Neural cell (in vitro differentiated cells): ENCODE measurements around the gene TECPR2. TPM values are rescaled to one million over a fixed set of nuclear protein-coding genes. Genes with fewer than 3 reads are reported as not detected.

Experiments used
- H2AFZ ChIP-seq: fragments of 200-600, 300-800 bp; sonication (generic), shearing (Covaris generic); 2 replicates; pipeline ENCODE4 v1.6.0; 2014; ENCODE audit warnings: low read depth, mild to moderate bottlenecking, antibody characterized with exemption, low read length, moderate library complexity
- H3F3A ChIP-seq: fragments of 200-600 bp; shearing (Covaris generic); 2 replicates; pipeline ENCODE4 v1.6.1; 2016; ENCODE audit warnings: mild to moderate bottlenecking, moderate library complexity, mixed read lengths, antibody characterized with exemption, low read length; ENCODE audit not compliant: insufficient read depth, poor library complexity, severe bottlenecking
- H3K27ac ChIP-seq: fragments of 200-600, 300-800 bp; sonication (generic), shearing (Covaris generic); 2 replicates; pipeline ENCODE4 v1.5.1; 2014; ENCODE audit warnings: mild to moderate bottlenecking, low read length, moderate library complexity
- H3K27me3 ChIP-seq: fragments of 300-800, 200-600 bp; sonication (generic), shearing (Covaris generic); 2 replicates; pipeline ENCODE4 v1.6.0; 2014; ENCODE audit warnings: mild to moderate bottlenecking, low read depth, low read length, moderate library complexity; ENCODE audit not compliant: insufficient read depth
- H3K36me3 ChIP-seq: fragments of 300-800, 200-600 bp; sonication (generic), shearing (Covaris generic); 2 replicates; pipeline ENCODE4 v1.5.1; 2014; ENCODE audit warnings: mild to moderate bottlenecking, antibody characterized with exemption, low read length, moderate library complexity; ENCODE audit not compliant: insufficient read depth
- H3K4me2 ChIP-seq: fragments of 300-800, 200-600 bp; sonication (generic), shearing (Covaris generic); 2 replicates; pipeline ENCODE4 v1.6.0; 2014; ENCODE audit warnings: mild to moderate bottlenecking, low read length
- H3K4me3 ChIP-seq: fragments of 300-800, 200-600 bp; sonication (generic), shearing (Covaris generic); 2 replicates; pipeline ENCODE4 v1.5.1; 2014; ENCODE audit warnings: mild to moderate bottlenecking, low read length, moderate library complexity
- H3K79me2 ChIP-seq: fragments of 200-600 bp; shearing (Covaris generic); replicated peaks from 2 replicates; pipeline ENCODE4 v1.6.0; 2014; ENCODE audit warnings: mild to moderate bottlenecking, low read length, moderate library complexity; ENCODE audit not compliant: insufficient read depth
- H3K9ac ChIP-seq: fragments of 300-800, 200-600 bp; sonication (generic), shearing (Covaris generic); 2 replicates; pipeline ENCODE4 v1.6.1; 2016; ENCODE audit warnings: mild to moderate bottlenecking, low read length, mixed read lengths
- H3K9me2 ChIP-seq: fragments of 200-600 bp; shearing (Covaris generic); 2 replicates; pipeline ENCODE4 v1.6.1; 2016; ENCODE audit warnings: mild to moderate bottlenecking, low read length, mixed read lengths; ENCODE audit not compliant: insufficient read depth
- H3K9me3 ChIP-seq: fragments of 200-600, 300-800 bp; sonication (generic), shearing (Covaris generic); 2 replicates; pipeline ENCODE4 v1.6.1; 2016; ENCODE audit warnings: mild to moderate bottlenecking, mixed run types, low read length, moderate library complexity, mixed read lengths
- H4K20me1 ChIP-seq: fragments of 200-600 bp; shearing (Covaris generic); 2 replicates; pipeline ENCODE4 v1.6.1; 2016; ENCODE audit warnings: mild to moderate bottlenecking, mixed run types; ENCODE audit not compliant: insufficient read depth
- EP300 ChIP-seq: fragments of 450-650 bp; conservative IDR thresholded peaks from 2 replicates; pipeline ENCODE4 v1.6.1; 2014; ENCODE audit warnings: antibody characterized with exemption, mild to moderate bottlenecking, moderate library complexity; ENCODE audit not compliant: poor library complexity, severe bottlenecking
- EZH2 ChIP-seq: fragments of 200-600, 300-800 bp; shearing (Covaris generic), sonication (generic); IDR thresholded peaks from 2 replicates; pipeline ENCODE4 v1.6.1; 2014; ENCODE audit warnings: antibody characterized with exemption, low read length, borderline replicate concordance, mild to moderate bottlenecking; ENCODE audit not compliant: insufficient read depth, poor library complexity, severe bottlenecking
- MXI1 ChIP-seq: fragments of 450-650 bp; conservative IDR thresholded peaks from 2 replicates; pipeline ENCODE4 v1.6.1; 2014; ENCODE audit warnings: antibody characterized with exemption, mild to moderate bottlenecking; ENCODE audit not compliant: poor library complexity, severe bottlenecking
- POLR2AphosphoS5 ChIP-seq: IDR thresholded peaks from 2 replicates; pipeline ENCODE4 v1.6.1; 2012
- RAD21 ChIP-seq: fragments of 450-650 bp; conservative IDR thresholded peaks from 2 replicates; pipeline ENCODE4 v1.6.1; 2014; ENCODE audit warnings: antibody characterized with exemption, mild to moderate bottlenecking, moderate library complexity
- SMC3 ChIP-seq: fragments of 450-650 bp; conservative IDR thresholded peaks from 2 replicates; pipeline ENCODE4 v1.6.1; 2014; ENCODE audit warnings: antibody characterized with exemption, mild to moderate bottlenecking, moderate library complexity; ENCODE audit not compliant: poor library complexity
- TAF1 ChIP-seq: IDR thresholded peaks from 2 replicates; pipeline ENCODE4 v1.6.1; 2012; ENCODE audit warnings: low read depth
- polyA plus RNA-seq: library from polyadenylated mRNA; depleted of rRNA; stranded (reverse); fragments of >200 nt; gene quantifications from 2 replicates; pipeline ENCODE4 v1.2.3, GENCODE V29; 2014
- TF ChIP-seq, protein P1 (sequence below): fragments of 450-650 bp; IDR thresholded peaks from 2 replicates; pipeline ENCODE4 v1.5.1; 2014; ENCODE audit warnings: antibody characterized with exemption, mild to moderate bottlenecking, moderate library complexity; ENCODE audit not compliant: poor library complexity, severe bottlenecking
- TF ChIP-seq, protein P2 (sequence below): IDR thresholded peaks from 2 replicates; pipeline ENCODE4 v1.6.1; 2012; ENCODE audit warnings: borderline replicate concordance

TECPR2 gene
- polyA plus RNA-seq, 1 donor from 2014 or later: 7.0 TPM

DNA sequence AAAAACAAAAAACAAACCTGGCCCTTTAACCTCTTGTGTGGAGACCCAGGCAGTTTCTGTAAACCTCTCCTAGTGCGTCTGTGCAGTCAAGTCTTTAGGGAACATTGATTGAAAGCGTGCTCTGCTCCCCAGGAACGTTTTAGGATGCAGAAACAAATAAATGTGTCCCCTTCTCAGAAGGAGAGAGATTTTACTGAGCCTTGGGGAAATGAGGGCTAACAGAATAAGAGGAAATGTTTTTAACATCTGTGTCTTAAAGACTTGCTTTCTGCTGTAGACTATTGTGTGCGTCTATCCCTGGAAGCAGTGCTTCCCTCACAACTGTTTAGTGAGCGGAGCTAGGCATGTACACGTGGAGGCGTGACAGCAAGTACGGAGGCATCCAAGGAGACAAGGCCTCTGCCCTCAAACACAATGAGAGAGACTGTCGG, 54.3 kb downstream of the TECPR2 start:
- Histone ChIP-seq H3K4me3 (no peak overlapping the region), H3F3A (no peaks in the 10 kb centered on the region), H3K9ac (no peak overlapping the region), H3K27me3 (no peaks in the 10 kb centered on the region), H3K9me3 (no peaks in the 10 kb centered on the region), H3K79me2 (no peaks in the 10 kb centered on the region), H3K4me2 (no peak overlapping the region), H3K27ac (no peak overlapping the region), H4K20me1 (no peaks in the 10 kb centered on the region), H3K36me3 (no peaks in the 10 kb centered on the region), H3K9me2 (no peaks in the 10 kb centered on the region), H2AFZ (no peak overlapping the region)
- TF ChIP-seq EP300 (no peak), RAD21 (no peak), MXI1 (no peak), SMC3 (no peak), EZH2 (no peak), TAF1 (no peak), POLR2AphosphoS5 (no peak)
- TF ChIP-seq, protein P1, sequence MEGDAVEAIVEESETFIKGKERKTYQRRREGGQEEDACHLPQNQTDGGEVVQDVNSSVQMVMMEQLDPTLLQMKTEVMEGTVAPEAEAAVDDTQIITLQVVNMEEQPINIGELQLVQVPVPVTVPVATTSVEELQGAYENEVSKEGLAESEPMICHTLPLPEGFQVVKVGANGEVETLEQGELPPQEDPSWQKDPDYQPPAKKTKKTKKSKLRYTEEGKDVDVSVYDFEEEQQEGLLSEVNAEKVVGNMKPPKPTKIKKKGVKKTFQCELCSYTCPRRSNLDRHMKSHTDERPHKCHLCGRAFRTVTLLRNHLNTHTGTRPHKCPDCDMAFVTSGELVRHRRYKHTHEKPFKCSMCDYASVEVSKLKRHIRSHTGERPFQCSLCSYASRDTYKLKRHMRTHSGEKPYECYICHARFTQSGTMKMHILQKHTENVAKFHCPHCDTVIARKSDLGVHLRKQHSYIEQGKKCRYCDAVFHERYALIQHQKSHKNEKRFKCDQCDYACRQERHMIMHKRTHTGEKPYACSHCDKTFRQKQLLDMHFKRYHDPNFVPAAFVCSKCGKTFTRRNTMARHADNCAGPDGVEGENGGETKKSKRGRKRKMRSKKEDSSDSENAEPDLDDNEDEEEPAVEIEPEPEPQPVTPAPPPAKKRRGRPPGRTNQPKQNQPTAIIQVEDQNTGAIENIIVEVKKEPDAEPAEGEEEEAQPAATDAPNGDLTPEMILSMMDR: no peak
- TF ChIP-seq, protein P2, sequence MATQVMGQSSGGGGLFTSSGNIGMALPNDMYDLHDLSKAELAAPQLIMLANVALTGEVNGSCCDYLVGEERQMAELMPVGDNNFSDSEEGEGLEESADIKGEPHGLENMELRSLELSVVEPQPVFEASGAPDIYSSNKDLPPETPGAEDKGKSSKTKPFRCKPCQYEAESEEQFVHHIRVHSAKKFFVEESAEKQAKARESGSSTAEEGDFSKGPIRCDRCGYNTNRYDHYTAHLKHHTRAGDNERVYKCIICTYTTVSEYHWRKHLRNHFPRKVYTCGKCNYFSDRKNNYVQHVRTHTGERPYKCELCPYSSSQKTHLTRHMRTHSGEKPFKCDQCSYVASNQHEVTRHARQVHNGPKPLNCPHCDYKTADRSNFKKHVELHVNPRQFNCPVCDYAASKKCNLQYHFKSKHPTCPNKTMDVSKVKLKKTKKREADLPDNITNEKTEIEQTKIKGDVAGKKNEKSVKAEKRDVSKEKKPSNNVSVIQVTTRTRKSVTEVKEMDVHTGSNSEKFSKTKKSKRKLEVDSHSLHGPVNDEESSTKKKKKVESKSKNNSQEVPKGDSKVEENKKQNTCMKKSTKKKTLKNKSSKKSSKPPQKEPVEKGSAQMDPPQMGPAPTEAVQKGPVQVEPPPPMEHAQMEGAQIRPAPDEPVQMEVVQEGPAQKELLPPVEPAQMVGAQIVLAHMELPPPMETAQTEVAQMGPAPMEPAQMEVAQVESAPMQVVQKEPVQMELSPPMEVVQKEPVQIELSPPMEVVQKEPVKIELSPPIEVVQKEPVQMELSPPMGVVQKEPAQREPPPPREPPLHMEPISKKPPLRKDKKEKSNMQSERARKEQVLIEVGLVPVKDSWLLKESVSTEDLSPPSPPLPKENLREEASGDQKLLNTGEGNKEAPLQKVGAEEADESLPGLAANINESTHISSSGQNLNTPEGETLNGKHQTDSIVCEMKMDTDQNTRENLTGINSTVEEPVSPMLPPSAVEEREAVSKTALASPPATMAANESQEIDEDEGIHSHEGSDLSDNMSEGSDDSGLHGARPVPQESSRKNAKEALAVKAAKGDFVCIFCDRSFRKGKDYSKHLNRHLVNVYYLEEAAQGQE: no peak

DNA sequence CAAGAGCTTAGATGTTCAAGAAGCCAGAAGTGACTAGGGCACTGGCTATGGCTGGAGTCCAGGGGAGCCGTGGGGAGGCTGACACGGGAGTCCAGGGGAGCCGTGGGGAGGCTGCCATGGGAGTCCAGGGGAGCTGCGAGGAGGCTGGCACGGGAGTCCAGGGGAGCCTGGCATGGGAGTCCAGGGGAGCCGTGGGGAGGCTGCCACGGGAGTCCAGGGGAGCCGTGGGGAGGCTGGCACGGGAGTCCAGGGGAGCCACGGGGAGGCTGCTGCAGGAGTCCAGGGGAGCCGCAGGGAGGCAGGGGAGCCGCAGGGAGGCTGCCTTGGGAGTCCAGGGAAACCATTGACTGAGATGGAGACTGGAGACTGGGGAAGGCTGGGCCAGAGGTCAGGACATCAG, 54.9 kb downstream of the TECPR2 start:
- no peaks in the 10 kb centered on the region for H3K9me2 ChIP-seq
- no peak overlapping the region for H2AFZ ChIP-seq
- H3K9ac ChIP-seq: no peak overlapping the region
- H3K36me3 ChIP-seq: no peaks in the 10 kb centered on the region
- no peak overlapping the region for H3K4me2 ChIP-seq
- TF ChIP-seq POLR2AphosphoS5: no peak
- no peak for TF ChIP-seq EP300
- TF ChIP-seq MXI1: no peak
- TF ChIP-seq TAF1: no peak
- TF ChIP-seq, protein P2: no peak
- TF ChIP-seq SMC3: no peak
- TF ChIP-seq, protein P1: no peak
- no peak for TF ChIP-seq EZH2
- no peak for TF ChIP-seq RAD21
- H3K4me3 ChIP-seq: no peak overlapping the region
- H4K20me1 ChIP-seq: no peaks in the 10 kb centered on the region
- no peaks in the 10 kb centered on the region for H3K27me3 ChIP-seq
- H3F3A ChIP-seq: no peaks in the 10 kb centered on the region
- H3K9me3 ChIP-seq: no peaks in the 10 kb centered on the region
- no peak overlapping the region for H3K27ac ChIP-seq
- H3K79me2 ChIP-seq: no peaks in the 10 kb centered on the region
